T-helper 1 cell (primary cell): ENCODE data around the gene RNU1-4.
A peak's percentile ranks its signal among the peaks of the same experiment; 100 is the strongest.
"Not testable (repeated sequence)": the region's sequence is repeated elsewhere in the genome, so short reads cannot be mapped to it uniquely, and the experiment has no call there.

Source experiments
- DNase-seq, 5 donors: peaks; one replicate each; pipeline ENCODE4 v3.0.0-alpha.2; 2012 to 2020

The RNU1-4 gene

GRCh38 chr1:16709659-16710087 is 30.6 kb upstream of the RNU1-4 start:
- peak in 1 of 5 donors; percentile 32 for DNase-seq

GRCh38 chr1:16710618-16711017 is 29.7 kb upstream of the RNU1-4 start:
- DNase-seq: peak in 1 of 5 donors; percentile 12

- not testable (repeated sequence) for DNase-seq
These were observed 28.2 kb upstream of the RNU1-4 start for GRCh38 chr1:16712131-16712530.

- DNase-seq: not testable (repeated sequence)
These were observed 27.7 kb upstream of the RNU1-4 start for GRCh38 chr1:16712582-16712981.

- not testable (repeated sequence) for DNase-seq
These were observed 27.3 kb upstream of the RNU1-4 start for GRCh38 chr1:16712984-16713383.

- DNase-seq: not testable (repeated sequence)
These were observed 26.8 kb upstream of the RNU1-4 start for GRCh38 chr1:16713480-16713879.

GRCh38 chr1:16716691-16717335 is 23.5 kb upstream of the RNU1-4 start:
- DNase-seq: peak in 1 of 5 donors; percentile 18

GRCh38 chr1:16717336-16718098 is 22.8 kb upstream of the RNU1-4 start:
- DNase-seq: peak in 2 of 5 donors; percentile 14

GRCh38 chr1:16718099-16718907 is 22.0 kb upstream of the RNU1-4 start:
- DNase-seq: peak in 1 of 5 donors; percentile 28

- peak in 2 of 5 donors; percentile 16 to 22 for DNase-seq
These were observed 21.3 kb upstream of the RNU1-4 start for GRCh38 chr1:16718908-16719533.

GRCh38 chr1:16719571-16720350 is 20.6 kb upstream of the RNU1-4 start:
- DNase-seq: peak in 1 of 5 donors; percentile 19

- DNase-seq: peak in 1 of 5 donors; percentile 16
These were observed 19.7 kb upstream of the RNU1-4 start for GRCh38 chr1:16720351-16721223.

- DNase-seq: no peak
These were observed 18.3 kb upstream of the RNU1-4 start for GRCh38 chr1:16721871-16722641.

GRCh38 chr1:16724718-16725438 is 15.4 kb upstream of the RNU1-4 start:
- DNase-seq: peak in 2 of 5 donors; percentile 15 to 26

- peak in 1 of 5 donors; percentile 7 for DNase-seq
These were observed 14.7 kb upstream of the RNU1-4 start for GRCh38 chr1:16725439-16726245.

GRCh38 chr1:16727190-16728111 is 12.9 kb upstream of the RNU1-4 start:
- DNase-seq: peak in 2 of 5 donors; percentile 46 to 84
